Activated CD4-positive, CD25-positive, alpha-beta regulatory T cell treated with anti-CD3 and anti-CD28 coated beads, Interleukin-2, amount 50 U/mL, for 24 hours (primary cell): ENCODE data around the gene MYMX.
"Not testable (repeated sequence)": the region's sequence is repeated elsewhere in the genome, so short reads cannot be mapped to it uniquely, and the experiment has no call there.

Experiments used
- ATAC-seq, 2 donors: fragments of 150-1000 bp; cut with Tn5 transposase; one replicate each; pipeline ENCODE4 v1.10.0; 2021; ENCODE audit warnings: mild to moderate bottlenecking in 1 of 2, moderate library complexity in 1 of 2

Gene MYMX

DNA sequence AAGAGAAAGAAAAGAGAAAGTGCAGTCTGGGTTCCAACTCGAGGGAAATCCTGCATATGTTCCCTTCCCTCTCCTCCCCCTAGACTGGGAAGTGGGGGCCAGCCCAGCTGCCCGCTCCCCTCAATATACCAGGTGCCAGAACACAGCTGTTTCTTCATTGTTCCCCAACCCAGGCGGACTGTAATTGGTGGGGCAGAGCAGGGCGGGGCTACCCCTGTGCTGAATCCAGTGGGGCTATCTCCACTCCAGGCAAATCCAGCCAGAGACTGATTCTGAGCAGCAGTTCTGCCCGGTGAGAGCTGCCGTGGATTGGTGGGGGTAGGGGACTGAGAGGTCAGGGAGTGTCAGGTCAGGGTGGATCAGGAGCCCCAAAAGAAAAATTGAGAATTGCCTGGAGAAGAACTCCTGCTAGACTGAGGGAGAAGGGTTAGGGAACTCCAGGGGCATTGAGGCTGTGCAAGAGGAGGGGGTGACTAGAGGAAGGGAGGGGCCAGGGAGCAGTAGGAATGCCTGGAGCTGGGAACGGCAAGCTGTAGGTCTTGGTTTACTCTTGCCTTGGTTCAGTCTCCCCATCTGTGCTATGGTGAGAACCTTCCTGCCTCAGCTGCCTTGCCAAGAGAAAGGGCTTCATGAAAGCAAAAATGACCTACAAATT, at the start of gene MYMX:
TSS of gene MYMX (plus strand) at position 250 of the 655 bp plus-strand sequence. CDS start 546 bp downstream, outside the sequence.
- no peak for ATAC-seq

DNA sequence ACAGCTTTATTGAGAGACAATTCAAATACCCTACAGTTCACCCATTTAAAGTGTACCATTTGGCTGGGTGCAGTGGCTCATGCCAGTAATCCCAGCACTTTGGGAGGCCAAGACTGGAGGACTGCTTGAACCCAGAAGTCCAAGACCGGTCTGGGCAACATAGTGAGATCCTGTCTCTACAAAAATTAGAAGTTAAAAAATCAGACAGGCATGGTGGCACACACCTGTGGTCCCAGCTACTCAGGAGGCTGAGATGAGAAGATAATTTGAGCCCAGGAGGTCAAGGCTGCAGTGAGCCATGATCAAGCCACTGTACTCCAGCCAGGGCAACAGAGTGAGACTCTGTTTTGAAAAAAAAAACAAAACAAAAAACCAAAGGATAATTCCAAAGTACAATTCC, 49.2 kb upstream of the MYMX start:
- no peak for ATAC-seq

DNA sequence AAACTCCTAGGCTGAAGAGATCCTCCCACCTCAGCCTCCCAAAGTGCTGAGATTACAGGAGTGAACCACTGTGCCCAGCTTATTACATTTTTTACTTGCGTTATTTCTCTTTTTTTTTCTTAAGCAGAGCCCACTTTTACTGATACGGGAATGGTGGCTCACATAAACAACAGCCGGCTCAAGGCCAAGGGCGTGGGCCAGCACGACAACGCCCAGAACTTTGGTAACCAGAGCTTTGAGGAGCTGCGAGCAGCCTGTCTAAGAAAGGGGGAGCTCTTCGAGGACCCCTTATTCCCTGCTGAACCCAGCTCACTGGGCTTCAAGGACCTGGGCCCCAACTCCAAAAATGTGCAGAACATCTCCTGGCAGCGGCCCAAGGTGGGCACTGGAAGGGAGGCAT, 47.6 kb upstream of the MYMX start:
- no peak for ATAC-seq

DNA sequence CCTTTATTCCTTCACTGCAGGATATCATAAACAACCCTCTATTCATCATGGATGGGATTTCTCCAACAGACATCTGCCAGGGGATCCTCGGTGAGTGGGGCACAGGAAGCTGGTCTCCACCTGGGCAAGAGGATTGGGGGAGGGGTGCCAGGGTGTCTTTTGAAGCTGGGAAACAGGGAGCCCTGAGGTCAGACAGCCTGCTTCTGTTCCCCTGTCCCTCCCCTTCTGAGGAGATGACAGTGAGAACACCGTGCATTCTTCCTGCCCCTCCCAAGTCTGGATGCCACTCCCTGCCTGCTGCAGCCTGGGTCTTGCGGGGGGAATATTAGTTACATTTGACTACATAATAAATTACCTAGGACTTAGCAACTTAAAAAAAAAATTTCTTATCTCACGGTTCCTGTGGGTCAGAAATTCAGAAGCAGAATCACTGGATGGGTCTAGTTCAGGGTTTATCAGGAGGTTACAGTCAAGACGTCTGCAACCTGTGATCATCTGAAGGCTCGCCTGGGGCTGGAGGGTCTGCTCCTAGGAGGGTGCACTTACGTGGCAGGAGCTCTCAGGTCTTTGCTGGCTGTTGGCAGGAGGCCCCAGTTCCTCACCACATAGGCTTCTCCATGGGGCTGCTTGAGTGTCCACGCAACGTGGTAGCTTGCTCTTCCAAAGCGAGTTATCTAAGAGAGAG, 46.7 kb upstream of the MYMX start:
- ATAC-seq: no peak

DNA sequence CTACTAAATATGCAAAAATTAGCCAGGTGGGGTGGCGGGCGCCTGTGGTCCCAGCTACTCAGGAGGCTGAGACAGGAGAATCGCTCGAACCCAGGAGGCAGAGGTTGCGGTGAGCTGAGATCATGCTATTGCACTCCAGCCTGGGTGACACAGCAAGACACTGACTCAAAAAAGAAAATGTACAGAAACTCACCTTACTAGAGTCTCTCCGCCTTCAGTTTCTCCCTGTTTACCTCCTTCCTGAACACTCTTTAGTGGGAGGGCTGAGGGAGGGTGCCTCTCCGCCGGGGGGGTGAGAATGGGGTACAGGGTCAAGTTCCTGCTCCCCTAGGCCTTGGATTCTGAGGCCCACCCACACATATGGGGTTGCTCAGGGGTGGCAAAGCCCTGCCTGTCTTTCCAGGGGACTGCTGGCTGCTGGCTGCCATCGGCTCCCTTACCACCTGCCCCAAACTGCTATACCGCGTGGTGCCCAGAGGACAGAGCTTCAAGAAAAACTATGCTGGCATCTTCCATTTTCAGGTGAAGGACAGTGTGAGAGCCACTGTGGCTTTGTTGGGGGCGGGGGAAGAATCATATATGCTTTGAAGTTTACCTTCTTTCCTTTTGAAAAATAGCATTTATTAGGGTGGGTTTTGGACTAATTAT, 44.7 kb upstream of the MYMX start:
- peak in 1 of 2 donors; percentile 78 for ATAC-seq

DNA sequence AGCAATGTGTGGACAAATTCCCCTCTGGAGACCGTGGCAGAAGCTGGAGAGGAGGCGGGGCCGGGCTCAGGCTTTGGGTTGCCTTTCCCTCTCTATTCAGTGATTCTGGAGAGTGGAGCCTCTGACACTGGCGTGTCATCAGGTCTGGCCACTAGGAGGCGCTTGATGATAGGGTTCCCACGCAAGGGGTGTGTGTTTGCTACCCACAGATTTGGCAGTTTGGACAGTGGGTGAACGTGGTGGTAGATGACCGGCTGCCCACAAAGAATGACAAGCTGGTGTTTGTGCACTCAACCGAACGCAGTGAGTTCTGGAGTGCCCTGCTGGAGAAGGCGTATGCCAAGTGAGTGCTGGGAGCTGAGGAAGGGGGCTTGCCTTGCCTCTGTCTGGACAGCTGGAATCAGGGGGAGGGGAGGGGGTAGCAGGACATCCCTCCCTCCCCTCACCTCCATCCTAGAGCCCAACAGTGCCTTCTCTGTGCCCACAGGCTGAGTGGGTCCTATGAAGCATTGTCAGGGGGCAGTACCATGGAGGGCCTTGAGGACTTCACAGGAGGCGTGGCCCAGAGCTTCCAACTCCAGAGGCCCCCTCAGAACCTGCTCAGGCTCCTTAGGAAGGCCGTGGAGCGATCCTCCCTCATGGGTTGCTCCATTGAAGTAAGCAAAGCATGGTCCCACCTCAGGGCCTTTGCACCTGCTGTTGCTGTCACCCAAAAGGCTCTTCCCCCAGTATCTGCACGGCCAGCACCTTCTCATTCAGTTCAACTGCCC, 43.8 kb upstream of the MYMX start:
- peak; percentile 72 to 76 for ATAC-seq

DNA sequence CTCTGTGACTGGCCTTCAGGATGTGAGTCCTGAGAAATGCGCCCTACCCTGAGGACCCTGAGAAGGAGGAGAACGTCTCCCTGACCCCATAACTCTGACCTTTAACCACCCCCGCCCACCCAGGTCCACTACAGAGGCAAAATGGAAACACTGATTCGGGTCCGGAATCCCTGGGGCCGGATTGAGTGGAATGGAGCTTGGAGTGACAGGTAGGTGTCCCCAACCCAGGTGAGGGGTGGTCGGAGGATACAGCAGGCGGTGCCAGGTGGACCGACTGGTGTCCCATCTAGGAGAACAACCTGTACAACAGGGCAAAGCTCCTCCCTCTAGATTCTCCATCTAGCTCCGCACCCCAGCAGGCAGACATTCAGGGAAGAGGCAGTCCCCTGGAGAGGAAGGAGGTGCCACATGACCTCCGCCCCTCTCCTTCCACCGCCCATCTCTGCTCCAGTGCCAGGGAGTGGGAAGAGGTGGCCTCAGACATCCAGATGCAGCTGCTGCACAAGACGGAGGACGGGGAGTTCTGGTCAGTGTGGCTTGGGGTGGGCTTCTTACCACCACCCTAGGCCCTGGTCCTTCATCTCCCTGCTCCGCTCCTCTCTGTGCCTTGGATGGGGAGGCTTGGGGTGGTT, 40.5 kb upstream of the MYMX start:
- no peak for ATAC-seq

DNA sequence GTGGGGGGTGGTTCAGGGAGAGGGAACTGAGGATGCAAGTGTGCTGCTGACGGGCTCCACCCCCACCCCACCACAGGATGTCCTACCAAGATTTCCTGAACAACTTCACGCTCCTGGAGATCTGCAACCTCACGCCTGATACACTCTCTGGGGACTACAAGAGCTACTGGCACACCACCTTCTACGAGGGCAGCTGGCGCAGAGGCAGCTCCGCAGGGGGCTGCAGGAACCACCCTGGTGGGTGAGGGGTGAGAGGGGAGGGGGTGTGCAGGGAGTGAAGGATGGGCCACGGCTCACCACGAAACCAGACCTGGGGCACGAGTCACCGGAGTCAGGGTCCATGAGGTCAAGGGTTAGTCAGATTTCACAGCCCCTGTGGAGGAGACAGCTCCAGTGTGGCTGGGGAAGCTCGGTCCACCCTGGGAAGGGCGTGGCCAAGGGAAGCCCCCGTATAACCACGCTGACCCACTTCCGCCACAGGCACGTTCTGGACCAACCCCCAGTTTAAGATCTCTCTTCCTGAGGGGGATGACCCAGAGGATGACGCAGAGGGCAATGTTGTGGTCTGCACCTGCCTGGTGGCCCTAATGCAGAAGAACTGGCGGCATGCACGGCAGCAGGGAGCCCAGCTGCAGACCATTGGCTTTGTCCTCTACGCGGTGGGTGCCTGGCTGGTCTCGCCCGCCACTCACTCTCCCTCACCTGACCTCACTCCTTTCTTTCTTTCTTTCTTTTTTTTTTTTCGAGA, 39.8 kb upstream of the MYMX start:
- peak; percentile 17 to 50 for ATAC-seq

DNA sequence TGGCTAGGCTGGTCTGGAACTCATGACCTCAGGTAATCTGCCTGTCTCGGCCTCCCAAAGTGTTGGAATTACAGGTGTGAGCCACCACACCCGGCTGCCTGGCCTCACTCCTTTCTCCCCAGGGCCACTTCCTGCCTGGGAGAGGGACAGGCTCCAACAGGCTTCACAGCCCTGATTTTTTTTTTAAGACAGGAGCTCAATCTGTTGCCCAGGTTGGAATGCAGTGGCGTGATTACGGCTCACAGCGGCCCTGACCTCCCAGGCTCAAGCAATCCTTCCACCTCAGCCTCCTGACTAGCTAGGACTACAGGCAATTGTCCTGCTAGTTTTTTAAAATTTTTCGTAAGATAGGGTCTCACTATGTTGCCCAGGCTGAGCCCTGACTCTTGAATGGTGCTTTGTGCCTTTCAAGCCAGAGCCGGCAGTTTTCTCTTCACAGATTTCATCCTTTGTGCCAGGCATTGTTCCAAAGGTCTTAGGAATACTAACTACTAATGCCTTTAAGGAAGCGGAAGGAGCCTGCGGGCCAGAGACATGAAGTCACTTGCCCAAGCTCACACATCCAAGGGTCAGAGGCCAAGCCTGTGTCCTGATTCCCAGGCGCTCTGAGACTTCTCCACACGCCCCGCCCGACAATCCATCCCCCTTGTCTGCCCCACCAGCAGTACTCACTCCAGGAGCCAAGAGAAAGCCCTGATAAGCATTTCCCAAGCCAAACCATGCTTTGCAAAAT, 38.9 kb upstream of the MYMX start:
- ATAC-seq: no peak

DNA sequence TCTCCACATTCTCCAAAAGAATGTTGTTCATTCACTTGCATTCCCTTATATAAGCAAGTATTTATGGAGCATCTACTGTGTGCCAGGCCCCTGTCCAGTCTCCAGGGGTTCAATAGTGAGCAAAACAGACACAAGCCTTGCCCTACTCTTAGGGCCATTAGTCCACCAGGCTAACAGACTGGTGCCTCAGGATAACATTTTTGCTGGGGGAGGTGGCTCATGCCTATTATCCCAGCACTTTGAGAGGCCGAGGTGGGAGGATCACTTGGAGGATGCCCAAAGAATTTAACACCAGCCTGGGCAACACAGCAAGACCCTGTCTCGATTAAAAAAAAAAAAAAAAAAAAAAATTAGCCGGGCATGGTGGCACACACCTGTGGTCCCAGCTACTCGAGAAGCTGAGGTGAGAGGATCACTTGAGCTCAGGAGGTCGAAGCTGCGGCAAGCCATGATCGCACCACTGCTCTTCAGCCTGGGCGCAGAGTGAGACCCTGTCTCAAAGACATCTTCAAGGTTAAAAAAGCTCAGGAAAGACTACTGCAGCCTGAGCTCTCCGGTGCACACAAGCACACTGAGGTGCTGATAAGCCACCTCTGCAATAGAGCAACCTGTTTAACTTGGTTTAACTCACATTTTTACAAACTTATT, 38.2 kb upstream of the MYMX start:
- ATAC-seq: no peak

DNA sequence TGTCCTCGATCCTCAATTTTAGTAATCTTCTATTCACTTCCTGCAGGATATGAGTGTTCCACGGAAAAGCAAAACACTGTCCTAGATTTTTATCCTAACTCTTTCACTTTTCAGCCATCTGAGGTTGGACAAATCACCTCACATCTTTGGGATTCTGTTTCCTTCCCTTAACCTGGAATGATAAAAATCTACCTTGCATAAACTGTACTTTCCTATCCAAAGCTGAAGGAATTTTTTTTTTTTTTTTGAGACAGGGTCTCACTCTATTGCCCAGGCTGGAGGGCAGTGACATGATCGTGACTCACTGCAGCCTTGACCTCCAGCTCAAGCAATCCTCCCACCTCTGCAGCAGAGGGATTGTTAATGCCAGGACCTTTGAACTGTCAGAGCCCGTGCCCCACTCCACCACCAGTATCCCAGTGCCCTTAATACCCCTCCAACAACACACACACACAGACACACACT, 37.6 kb upstream of the MYMX start:
- no peak for ATAC-seq

DNA sequence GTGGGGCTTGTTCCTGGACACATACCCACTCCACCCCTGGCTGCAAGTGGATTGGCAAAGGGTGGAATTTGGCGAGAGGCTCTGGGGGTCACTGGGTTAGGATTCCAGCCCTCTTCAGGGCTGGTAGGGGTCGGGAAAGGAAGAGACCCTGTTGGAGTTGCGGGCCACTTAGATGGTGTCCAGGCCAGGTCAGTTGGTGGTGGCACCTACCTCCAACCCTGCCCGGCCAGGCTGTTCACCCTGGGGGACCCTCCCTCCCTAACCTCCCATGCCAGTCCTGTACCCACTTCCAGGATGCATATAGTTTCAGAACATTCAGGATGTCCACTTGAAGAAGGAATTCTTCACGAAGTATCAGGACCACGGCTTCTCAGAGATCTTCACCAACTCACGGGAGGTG, 37.1 kb upstream of the MYMX start:
- ATAC-seq: no peak

DNA sequence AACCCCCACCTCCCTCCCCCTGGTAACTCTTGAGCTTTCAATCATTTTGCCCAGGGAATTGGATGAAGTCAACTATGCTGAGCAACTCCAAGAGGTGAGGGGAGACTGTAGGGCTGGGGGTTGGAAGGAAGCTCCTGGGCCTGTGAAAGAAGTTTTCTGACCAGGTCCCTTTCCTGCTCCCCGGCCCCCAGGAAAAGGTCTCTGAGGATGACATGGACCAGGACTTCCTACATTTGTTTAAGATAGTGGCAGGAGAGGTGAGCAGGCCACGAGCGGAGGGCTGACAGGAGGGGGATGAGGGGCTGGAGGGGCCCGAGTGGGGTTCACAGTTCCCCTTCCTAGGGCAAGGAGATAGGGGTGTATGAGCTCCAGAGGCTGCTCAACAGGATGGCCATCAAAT, 36.3 kb upstream of the MYMX start:
- ATAC-seq: no peak

DNA sequence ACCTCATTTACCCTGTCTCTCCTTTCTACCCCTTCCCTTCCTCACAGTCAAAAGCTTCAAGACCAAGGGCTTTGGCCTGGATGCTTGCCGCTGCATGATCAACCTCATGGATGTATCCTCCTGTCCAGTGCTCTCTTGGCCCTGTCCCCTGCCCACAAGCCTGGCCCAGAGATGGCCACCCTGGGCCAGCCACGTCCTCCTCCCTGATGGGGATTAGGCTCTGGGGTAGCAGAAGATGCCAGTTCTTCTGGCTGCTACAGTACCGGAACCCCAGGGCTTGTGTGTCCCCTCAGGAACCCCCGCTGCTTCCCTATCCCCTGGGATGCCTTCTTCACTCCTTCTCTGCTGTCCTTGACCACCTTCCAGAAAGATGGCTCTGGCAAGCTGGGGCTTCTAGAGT, 35.8 kb upstream of the MYMX start:
- ATAC-seq: no peak

DNA sequence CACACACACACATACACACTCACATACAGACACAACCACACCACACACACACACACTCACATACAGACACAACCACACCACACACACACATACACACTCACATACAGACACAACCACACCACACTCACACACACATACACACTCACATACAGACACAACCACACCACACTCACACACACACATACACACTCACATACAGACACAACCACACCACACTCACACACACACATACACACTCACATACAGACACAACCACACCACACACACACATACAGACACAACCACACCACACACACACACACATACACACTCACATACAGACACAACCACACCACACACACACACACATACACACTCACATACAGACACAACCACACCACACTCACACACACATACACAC, 34.9 kb upstream of the MYMX start:
- ATAC-seq: not testable (repeated sequence)

DNA sequence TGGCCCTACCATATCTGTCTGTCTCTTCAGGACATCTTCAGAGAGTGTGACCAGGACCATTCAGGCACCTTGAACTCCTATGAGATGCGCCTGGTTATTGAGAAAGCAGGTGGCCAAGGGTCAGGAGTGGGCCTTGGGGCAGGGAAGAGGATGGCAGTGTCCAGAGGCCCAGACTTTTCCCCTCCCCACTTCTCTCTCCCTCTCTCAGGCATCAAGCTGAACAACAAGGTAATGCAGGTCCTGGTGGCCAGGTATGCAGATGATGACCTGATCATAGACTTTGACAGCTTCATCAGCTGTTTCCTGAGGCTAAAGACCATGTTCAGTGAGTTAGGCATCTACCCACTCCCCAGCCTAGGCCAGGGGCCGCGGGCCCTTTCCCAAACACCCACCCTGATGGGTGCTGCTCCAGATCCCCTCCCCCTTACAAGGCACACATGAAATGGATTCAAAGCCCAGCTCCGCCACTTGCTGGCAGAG, 33.8 kb upstream of the MYMX start:
- no peak for ATAC-seq

DNA sequence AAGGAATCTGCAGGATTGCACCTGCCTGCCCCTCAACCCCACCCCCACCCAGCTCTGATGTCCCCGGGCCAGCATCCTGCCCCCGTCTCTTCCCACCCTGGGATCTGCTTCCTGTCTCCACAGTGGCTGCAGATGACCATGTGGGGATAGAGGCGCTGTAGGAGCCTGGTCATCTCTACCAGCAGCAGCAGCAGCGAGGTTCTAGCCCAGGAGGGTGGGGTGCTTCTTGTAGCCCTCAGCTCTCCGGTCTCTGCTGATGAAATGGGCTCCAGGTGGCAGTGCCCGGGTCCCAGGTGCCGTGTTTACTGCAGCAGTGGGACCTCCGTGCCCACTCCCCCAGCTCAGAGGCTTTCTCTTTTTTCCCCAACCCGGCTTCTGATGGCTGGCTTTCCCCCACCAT, 32.9 kb upstream of the MYMX start:
- no peak for ATAC-seq

DNA sequence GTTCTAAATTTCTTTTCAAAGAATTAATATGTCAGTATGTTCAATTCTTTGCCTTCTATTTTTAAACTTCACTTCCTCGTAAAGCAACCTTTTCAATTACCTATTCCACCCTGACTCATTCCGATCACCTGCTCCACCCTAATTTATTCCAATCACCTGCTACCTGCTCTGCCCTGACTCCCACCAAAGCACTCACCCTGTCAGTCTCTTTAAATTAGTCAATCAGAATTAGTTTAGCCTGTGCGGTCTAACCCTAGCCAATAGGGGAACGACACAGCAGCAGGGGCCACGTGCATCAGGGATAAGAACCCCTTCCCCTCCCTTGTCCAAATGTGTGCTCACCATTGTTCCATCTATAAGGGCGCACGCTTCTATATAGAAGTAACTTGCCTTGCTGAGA, 31.4 kb upstream of the MYMX start:
- not testable (repeated sequence) for ATAC-seq

DNA sequence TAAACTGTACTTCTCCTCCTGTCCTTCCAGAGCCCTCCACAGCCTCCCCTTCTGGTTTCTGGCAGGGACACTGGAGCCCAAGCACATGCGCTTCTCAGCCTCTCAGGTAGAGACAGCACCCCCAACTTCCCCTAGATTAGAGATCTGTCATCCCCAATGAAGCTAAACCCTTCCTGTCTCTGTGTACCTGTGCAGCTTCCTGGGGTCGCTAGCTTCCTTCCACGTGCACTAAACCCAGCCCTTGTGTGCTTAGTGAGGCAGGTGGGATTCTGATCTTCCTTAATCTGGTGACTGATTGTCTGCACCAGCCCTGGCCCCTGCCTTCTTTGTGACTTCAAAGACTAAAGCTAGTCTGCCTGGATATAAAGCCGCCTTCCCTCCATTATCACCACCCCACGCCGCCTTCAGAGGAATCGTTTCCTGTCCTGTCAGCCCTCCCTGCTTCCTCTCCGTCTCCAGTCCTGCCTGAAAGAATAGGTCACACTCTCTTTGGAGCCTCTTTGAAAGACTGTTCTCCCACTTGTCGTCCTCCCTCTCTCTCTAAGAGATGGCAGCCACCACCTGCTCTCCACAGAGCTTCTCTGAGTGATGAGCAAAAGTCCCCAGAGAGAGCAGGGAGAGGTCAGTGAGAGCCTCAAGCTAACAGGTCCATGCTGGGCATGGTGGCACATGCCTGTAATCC, 30.6 kb upstream of the MYMX start:
- ATAC-seq: peak in 1 of 2 donors; percentile 32

DNA sequence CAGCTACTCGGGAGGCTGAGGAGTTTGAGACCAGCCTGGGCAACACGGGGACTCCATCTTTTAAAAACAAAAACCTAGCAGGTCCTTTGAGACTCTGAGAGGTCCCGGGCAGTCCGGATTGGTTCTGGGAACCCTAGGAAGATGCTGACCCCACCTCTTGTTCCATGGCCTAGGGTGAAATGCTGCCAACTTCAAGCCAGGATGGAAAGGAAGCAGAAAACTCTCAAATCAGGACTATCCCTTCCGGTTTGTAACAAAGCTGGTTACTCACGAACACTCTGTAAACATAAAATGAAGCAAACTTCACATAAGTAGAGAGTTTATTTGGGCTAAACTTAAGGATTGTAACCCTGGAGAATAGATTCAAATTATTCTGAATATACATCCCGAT, 30.1 kb upstream of the MYMX start:
- ATAC-seq: no peak
